ENCODE results near the gene RRP36.
"Not testable (repeated sequence)": the region's sequence is repeated elsewhere in the genome, so short reads cannot be mapped to it uniquely, and the experiment has no call there.

RRP36 gene

GRCh38 chr6:43037706-43038105 lies 16.3 kb downstream of the RRP36 start:
- DNase-seq (ENCODE audit: low read depth), result no peak

GRCh38 chr6:43038727-43039126 lies 17.3 kb downstream of the RRP36 start:
- DNase-seq (ENCODE audit: low read depth), result no peak

GRCh38 chr6:43040542-43041257 lies 19.3 kb downstream of the RRP36 start:
- DNase-seq (ENCODE audit: low read depth), result no peak

GRCh38 chr6:43041475-43041874 lies 20.1 kb downstream of the RRP36 start:
- DNase-seq (ENCODE audit: low read depth), result not testable (repeated sequence)

GRCh38 chr6:43043310-43043709 lies 21.9 kb downstream of the RRP36 start:
- no peak for DNase-seq (ENCODE audit: low read depth)

GRCh38 chr6:43045371-43045930 lies 24.0 kb downstream of the RRP36 start:
- DNase-seq (ENCODE audit: low read depth), result no peak

GRCh38 chr6:43047998-43048397 lies 26.6 kb downstream of the RRP36 start:
- no peak for DNase-seq (ENCODE audit: low read depth)

- no peak for DNase-seq (ENCODE audit: low read depth)
Observed at GRCh38 chr6:43050981-43051380, 29.6 kb downstream of the RRP36 start.

GRCh38 chr6:43052225-43052841 lies 30.9 kb downstream of the RRP36 start:
- no peak for DNase-seq (ENCODE audit: low read depth)

- no peak for DNase-seq (ENCODE audit: low read depth)
Observed at GRCh38 chr6:43052842-43053544, 31.6 kb downstream of the RRP36 start.

- DNase-seq (ENCODE audit: low read depth), result peak; percentile 96
Observed at GRCh38 chr6:43053545-43054205, 32.3 kb downstream of the RRP36 start, which contains the start of gene CUL7. Gene CUL7 (minus strand): TSS chr6:43053851. CDS start chr6:43052788, 1,063 bp downstream.

- DNase-seq (ENCODE audit: low read depth), result no peak
Observed at GRCh38 chr6:43054206-43054943, 33.0 kb downstream of the RRP36 start.

GRCh38 chr6:43055966-43056365 lies 34.5 kb downstream of the RRP36 start:
- no peak for DNase-seq (ENCODE audit: low read depth)

GRCh38 chr6:43058531-43058930 lies 37.1 kb downstream of the RRP36 start:
- DNase-seq (ENCODE audit: low read depth), result no peak

GRCh38 chr6:43059168-43060033 lies 38.0 kb downstream of the RRP36 start, which contains the start of the genes KLC4 and MRPL2:
Gene KLC4 (plus strand): TSS chr6:43059631. CDS start chr6:43061336, 1,705 bp downstream.
Gene MRPL2 (minus strand): TSS chr6:43059434. CDS start chr6:43059381, 53 bp downstream.
- DNase-seq (ENCODE audit: low read depth), result peak; percentile 97

- DNase-seq (ENCODE audit: low read depth), result no peak
Observed at GRCh38 chr6:43060034-43060754, 38.8 kb downstream of the RRP36 start.

GRCh38 chr6:43060755-43061633 lies 39.6 kb downstream of the RRP36 start:
- no peak for DNase-seq (ENCODE audit: low read depth)

GRCh38 chr6:43061861-43062260 lies 40.4 kb downstream of the RRP36 start:
- DNase-seq (ENCODE audit: low read depth), result no peak

- DNase-seq (ENCODE audit: low read depth), result no peak
Observed at GRCh38 chr6:43062818-43063217, 41.4 kb downstream of the RRP36 start.
